HG03135 (cell line): ENCODE data around the gene CH25H.
"Not testable (repeated sequence)": the region's sequence is repeated elsewhere in the genome, so short reads cannot be mapped to it uniquely, and the experiment has no call there.

Source experiments
- ATAC-seq: cut with Tn5 transposase; IDR thresholded peaks from one replicate; pipeline ENCODE4 v1.9.1; 2021; ENCODE audit warnings: mild to moderate bottlenecking, moderate library complexity; ENCODE audit not compliant: unreplicated experiment

Gene CH25H

GRCh38 chr10:89203237-89203636, 3.9 kb downstream of the CH25H start:
- ATAC-seq: no peak

DNA sequence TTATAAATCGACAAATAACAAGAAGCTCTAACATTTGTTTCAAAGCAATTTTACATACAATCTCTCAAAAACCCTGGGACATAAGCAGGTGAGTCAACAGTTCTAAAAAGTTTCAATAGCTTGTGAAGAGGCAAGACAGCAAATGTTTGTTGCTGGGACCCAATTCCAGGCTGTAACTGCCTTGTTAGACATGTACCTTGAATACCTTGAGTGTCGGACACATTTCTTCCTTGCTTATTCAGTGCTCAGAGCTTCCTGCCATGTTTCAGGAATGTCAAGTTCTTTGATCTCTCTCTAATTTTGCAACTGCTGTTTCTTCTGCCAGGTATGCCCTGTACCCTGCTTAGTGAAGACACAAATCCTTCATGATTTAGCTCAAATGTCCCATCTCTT, 5.1 kb downstream of the CH25H start:
- ATAC-seq: no peak

GRCh38 chr10:89201345-89202032, 5.6 kb downstream of the CH25H start:
- no peak for ATAC-seq

DNA sequence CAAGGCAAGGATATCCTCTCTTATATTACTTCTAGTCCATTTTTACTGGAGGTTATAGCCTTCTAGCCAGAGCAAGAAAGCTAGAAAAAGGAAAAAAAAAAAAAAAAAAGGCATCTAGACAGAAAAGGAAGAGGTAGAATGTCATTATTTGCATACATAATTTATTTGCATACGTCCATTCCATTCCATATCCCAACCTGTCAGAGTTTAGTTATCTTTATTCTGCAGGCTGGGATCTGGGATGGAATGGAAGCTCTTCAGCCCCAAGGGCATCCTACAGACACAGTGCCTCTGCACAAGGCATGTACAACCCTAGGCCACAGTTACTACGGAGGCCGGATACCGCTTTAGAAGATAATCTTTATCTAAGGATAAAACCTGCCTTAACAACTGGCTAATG, 9.6 kb downstream of the CH25H start:
- no peak for ATAC-seq

DNA sequence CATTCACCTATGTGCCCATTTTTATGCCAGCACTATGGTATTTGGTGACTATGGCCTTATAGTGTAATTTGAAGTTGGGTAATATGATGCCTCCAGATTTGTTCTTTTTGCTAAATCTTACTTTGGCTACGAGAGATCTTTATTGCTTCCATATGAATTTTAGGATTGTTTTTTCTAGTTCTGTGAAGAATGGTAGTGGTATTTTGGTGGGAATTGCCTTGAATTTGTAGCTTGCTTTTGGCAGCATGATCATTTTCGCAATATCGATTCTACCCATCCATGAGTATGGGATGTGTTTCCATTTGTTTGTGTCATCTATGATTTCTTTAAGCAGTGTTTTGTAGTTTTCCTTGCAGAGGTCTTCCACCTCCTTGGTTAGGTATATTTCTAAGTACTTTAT, 15.8 kb downstream of the CH25H start:
- not testable (repeated sequence) for ATAC-seq

- no peak for ATAC-seq
Measured at GRCh38 chr10:89189211-89189734, 17.8 kb downstream of the CH25H start.

DNA sequence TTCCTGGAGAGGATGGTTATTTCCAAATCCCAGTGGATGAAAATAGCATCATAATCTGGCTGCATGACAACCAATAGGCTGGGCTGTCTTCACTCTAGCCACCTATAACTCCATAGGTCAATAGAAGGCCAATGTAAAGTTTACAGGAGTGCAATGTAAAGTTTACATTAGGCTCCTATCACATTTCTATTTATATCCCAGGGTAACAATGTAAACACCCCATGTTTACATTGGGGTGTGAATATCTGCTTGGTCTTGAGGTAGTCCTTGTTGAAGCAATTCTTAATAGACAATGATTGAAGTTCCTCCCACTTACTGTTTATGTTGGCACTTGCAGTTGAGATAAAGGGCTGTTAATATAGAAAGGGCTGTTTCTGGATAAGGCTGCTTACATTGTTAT, 21.5 kb downstream of the CH25H start:
- ATAC-seq: no peak

- ATAC-seq: no peak
Measured at GRCh38 chr10:89184638-89185037, 22.5 kb downstream of the CH25H start.

GRCh38 chr10:89183571-89183970, 23.5 kb downstream of the CH25H start:
- ATAC-seq: no peak

- no peak for ATAC-seq
Measured at GRCh38 chr10:89182894-89183293, 24.2 kb downstream of the CH25H start.

DNA sequence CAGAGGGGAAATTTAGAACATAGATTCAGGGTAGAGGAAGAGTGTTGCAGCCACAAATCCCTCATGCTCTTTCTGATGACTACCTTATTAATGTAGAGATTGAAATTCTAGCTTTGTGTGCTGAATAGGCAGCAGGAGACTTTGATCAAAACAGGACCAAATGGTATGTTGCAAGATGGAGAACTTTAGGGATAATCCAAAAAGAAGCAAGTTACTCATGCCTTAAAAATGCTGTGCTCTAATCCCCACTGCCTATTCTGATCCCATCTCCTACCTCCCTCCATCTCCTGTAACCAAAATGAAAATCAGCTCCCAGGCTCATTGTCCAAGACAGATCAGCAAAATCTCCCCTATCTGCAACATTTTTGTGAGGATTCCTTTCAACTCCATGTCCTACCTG, 31.3 kb downstream of the CH25H start:
- no peak for ATAC-seq

GRCh38 chr10:89173075-89173474, 34.0 kb downstream of the CH25H start:
- no peak for ATAC-seq

- no peak for ATAC-seq
Measured at GRCh38 chr10:89171996-89172395, 35.1 kb downstream of the CH25H start.

- ATAC-seq: no peak
Measured at GRCh38 chr10:89171263-89171872, 35.7 kb downstream of the CH25H start.

DNA sequence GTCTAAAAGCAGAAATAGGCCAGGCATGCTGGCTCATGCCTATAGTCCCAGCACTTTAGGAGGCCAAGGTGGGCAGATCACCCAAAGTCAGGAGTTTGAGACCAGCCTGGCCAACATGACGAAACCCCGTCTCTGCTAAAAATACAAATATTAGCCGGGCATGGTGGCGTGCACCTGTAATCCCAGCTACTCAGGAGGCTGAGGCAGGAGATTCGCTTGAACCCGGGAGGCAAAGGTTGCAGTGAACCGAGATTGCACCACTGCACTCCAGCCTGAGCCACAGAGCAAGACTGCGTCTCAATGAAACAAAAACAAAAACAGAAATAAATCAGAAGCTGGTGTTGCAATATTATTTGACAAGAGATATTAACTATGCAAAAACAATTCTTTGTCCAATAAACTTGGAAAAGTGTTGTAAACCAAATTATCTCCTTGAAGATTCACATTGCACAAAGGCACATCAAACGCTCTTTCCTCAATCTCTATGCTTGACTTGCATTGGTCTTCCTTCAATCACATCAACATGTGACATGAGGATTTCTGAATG, 38.7 kb downstream of the CH25H start:
- ATAC-seq: not testable (repeated sequence)

GRCh38 chr10:89167915-89168314, 39.2 kb downstream of the CH25H start:
- ATAC-seq: no peak

GRCh38 chr10:89165923-89166322, 41.2 kb downstream of the CH25H start:
- no peak for ATAC-seq

GRCh38 chr10:89164920-89165319, 42.2 kb downstream of the CH25H start:
- ATAC-seq: no peak

DNA sequence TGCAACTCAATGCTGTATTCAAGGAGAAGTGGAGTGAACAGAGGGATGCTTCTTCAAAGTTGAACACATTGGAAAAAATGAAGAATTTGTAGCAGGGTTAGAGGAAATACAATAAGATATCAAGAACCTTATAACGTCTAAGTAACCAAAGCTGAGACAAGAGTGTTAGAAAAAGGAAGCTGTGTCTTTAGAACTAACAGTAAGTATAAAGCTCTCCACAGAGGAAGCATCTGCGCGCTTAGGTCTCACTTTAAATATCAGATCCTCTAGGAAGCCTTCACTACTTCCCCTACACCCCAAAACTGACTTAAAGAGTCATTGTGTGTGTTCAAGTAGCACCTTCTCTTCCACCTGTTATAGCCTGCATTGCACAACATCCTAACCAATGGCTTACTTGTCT, 43.0 kb downstream of the CH25H start:
- no peak for ATAC-seq

DNA sequence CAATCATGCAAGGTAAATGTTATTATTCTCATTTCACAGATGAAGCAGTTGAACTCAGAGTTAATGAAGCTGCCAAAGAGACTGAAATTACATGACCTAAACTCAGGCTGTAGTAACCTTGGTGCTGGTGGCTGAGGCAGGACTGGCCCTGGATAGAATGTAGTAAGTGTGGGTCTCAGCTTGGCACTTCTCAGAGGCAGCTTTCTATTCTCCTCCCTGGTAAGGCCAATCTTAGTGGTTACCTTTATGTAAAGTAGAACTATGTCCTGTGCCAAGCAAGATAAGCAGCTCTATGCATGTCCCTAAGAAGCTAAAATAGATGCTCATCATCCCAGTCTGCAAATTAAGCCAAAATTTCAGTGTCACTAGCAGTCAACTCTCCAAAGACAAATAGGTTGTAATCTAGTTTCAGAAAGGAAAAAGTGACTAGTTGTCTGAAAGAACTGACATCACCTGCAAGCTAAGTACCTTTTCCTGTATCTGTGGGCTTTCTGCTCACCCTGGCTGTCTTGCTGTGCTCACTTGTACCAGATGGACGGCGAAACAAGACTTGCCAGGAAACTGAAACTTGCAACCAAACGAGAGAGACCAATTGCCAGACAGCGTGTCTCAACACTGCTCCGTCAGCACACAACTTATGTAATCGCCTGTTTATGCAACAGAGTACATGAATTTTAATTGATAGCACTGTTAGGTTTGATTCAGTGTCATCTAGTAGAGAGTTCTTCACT, 43.7 kb downstream of the CH25H start:
- ATAC-seq: peak; percentile 99

- ATAC-seq: no peak
Measured at GRCh38 chr10:89162596-89162995, 44.5 kb downstream of the CH25H start.

DNA sequence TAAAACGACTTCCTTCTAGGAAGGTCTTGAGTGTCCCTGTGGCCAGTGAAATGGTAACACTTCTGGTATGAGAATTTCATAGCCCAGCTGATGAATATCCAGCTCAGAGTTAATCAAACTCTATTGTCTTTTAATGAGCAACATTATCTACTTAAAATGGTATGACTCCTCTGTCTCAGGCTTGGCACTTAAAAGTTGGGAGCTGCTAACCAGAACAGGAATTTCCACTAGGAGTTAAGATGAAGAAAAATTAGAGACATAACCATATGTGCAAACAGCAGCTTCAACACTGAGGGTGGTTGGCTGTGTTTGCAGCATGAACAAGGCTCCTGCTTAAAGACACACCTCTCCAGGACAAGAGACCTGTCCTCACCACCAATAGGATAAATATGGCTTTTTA, 46.8 kb downstream of the CH25H start:
- no peak for ATAC-seq
